Skin epidermis (tissue), 12 donors: ENCODE measurements around the gene GMIP.
"Not testable (repeated sequence)": the region's sequence is repeated elsewhere in the genome, so short reads cannot be mapped to it uniquely, and the experiment has no call there.

Experiments used
- H3K27ac ChIP-seq, 21 experiments: fragments of 200-600 bp; sonication (generic) in 11 of 21; one replicate each; pipeline ENCODE4 v1.5.0; 2020; ENCODE audit warnings: mild to moderate bottlenecking in 3 of 21, inconsistent platforms in 2 of 21, moderate library complexity in 2 of 21
- H3K4me3 ChIP-seq, 7 experiments: fragments of 200-600 bp; sonication (generic) in 2 of 7; one replicate each; pipeline ENCODE4 v1.5.0; 2020; ENCODE audit warnings: inconsistent platforms in 2 of 7, mild to moderate bottlenecking in 2 of 7, moderate library complexity in 1 of 7

Gene GMIP, protein sequence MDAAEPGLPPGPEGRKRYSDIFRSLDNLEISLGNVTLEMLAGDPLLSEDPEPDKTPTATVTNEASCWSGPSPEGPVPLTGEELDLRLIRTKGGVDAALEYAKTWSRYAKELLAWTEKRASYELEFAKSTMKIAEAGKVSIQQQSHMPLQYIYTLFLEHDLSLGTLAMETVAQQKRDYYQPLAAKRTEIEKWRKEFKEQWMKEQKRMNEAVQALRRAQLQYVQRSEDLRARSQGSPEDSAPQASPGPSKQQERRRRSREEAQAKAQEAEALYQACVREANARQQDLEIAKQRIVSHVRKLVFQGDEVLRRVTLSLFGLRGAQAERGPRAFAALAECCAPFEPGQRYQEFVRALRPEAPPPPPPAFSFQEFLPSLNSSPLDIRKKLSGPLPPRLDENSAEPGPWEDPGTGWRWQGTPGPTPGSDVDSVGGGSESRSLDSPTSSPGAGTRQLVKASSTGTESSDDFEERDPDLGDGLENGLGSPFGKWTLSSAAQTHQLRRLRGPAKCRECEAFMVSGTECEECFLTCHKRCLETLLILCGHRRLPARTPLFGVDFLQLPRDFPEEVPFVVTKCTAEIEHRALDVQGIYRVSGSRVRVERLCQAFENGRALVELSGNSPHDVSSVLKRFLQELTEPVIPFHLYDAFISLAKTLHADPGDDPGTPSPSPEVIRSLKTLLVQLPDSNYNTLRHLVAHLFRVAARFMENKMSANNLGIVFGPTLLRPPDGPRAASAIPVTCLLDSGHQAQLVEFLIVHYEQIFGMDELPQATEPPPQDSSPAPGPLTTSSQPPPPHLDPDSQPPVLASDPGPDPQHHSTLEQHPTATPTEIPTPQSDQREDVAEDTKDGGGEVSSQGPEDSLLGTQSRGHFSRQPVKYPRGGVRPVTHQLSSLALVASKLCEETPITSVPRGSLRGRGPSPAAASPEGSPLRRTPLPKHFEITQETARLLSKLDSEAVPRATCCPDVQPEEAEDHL

DNA sequence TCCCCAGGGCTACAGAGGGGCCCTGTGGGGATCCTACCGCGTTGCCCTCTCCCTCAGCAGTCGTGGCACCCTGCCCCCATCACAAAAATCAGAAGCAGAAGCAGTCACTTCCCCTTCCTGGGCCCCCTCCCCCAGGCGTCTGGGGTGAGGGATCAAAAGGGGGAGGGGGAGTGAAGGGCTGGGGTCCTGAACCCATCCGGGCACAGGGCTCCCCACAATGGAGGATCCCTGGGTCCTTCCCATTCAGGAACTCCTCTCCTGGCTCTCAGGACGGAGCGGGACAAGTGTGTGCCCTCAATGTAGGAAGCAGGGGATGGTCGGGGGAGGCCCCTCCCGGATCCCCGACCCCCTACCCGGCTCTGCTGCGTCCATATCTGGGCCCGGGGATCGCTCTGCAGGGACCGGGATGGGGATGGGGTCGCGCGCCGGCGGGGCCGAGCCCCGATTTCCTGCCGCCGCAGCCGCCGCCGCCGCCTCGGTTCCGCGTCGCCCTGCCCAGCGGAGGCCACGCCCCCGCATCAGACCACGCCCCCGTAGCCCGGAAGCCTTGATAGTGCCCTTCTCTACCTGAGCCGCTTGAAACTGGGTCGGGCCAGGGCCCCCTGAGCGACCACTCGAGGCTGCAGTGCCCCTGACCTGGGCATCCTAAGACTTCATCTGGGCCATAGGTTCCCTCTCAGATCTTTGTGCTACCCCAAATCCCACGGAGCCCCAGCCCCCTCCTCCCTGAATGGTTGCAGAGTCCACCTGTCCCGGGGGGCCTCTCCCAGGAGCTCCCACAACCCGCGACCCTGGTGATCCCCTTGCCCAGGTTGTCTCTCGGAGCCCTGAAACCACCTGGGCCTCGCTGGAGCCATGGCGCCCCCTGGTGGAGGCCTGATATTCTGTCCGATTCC, at the start of gene GMIP:
GMIP (minus strand) TSS at position 500 of the 896 bp plus-strand sequence; CDS start at position 372, 128 bp downstream.
- H3K4me3 ChIP-seq: peak within 1 kb of the TSS; percentile 72 to 97 (median 85)
- peak within 1 kb of the TSS; percentile 59 to 97 (median 88) for H3K27ac ChIP-seq

DNA sequence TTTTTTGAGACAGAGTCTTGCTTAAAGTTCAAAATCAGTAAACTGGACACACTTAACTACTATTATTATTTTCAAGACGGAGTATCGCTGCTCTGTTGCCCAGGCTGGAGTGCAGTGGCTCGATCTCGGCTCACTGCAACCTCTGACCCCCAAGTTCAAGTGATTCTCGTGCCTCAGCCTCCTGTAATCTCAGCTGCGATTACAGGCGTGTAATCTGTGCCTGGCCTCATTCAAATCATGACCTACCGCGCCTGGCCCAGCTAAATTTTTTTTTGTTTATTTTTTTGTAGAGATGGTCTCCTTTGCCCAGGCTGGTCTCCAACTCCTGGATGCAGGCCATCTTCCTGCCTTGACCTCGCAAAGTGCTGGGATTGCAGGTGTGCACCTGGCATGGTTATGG, 48.2 kb upstream of the GMIP start:
- no peak overlapping the region for H3K27ac ChIP-seq
- H3K4me3 ChIP-seq: no peak overlapping the region

DNA sequence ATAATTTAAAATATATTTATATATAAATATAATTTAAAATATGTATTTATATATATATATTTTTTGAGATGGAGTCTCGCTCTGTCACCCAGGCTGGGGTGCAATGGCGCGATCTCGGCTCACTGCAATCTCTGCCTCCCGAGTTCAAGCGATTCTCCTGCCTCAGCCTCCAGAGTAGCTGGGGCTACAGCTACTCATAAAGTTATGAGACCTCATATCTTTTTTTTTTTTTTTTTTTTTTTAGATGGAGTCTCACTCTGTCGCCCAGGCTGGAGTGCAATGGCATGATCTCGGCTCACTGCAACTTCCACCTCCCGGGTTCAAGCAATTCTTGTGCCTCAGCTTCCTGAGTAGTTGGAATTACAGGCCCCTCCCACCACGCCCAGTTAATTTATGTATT, 45.6 kb upstream of the GMIP start:
- H3K27ac ChIP-seq, H3K4me3 ChIP-seq: not testable (repeated sequence)

DNA sequence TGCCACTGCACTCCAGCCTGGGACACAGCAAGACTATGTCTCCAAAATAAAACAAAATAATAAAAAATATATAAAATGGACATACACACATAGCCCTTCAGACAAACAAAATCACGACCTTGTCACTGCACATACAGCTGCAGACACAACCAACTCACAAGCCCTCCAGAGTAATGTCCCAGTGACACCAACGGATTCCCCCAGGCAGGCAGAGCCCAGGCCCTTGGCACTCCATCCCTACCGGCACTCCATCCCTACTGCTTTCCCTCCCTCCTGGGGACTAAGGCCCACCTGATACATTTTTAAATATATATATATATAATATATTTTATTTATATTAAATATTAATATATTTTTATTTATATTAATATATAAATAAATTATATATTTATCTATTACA, 43.6 kb upstream of the GMIP start:
- no peak overlapping the region for H3K27ac ChIP-seq
- H3K4me3 ChIP-seq: no peak overlapping the region

DNA sequence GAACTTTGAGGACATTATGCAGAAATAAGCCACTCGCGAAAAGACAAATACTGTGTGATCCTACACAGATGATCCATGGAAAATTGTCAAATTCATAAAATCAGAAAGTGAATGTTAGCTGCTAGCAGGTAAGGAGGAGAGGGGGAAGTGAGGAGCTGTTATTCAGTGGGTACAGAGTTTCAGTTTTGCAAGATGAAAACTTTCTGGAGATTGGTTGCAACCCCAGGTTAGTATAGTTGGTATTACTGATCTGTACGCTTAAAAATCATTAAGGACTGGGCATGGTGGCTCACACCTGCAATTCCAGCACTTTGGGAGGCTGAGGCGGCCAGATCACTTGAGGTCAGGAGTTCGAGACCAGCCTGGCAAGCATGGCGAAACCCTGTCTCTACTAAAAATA, 43.1 kb upstream of the GMIP start:
- H3K27ac ChIP-seq: no peak overlapping the region
- no peak overlapping the region for H3K4me3 ChIP-seq

DNA sequence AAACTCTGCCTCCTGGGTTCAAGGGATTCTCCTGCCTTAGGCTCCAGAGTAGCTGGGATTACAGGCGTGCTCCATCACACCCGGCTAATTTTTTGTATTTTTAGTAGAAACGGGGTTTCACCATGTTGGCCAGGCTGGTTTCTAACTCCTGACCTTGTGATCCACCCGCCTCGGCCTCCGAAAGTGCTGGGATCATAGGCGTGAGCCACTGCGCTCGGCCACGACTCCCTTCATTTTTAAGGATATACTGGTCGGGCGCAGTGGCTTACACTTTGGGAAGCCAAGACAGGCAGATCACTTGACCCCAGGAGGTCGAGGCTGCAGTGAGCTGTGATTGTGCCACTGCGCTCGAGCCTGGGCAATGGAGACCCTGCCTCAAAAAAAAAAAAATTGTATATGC, 42.7 kb upstream of the GMIP start:
- not testable (repeated sequence) for H3K27ac ChIP-seq, H3K4me3 ChIP-seq

DNA sequence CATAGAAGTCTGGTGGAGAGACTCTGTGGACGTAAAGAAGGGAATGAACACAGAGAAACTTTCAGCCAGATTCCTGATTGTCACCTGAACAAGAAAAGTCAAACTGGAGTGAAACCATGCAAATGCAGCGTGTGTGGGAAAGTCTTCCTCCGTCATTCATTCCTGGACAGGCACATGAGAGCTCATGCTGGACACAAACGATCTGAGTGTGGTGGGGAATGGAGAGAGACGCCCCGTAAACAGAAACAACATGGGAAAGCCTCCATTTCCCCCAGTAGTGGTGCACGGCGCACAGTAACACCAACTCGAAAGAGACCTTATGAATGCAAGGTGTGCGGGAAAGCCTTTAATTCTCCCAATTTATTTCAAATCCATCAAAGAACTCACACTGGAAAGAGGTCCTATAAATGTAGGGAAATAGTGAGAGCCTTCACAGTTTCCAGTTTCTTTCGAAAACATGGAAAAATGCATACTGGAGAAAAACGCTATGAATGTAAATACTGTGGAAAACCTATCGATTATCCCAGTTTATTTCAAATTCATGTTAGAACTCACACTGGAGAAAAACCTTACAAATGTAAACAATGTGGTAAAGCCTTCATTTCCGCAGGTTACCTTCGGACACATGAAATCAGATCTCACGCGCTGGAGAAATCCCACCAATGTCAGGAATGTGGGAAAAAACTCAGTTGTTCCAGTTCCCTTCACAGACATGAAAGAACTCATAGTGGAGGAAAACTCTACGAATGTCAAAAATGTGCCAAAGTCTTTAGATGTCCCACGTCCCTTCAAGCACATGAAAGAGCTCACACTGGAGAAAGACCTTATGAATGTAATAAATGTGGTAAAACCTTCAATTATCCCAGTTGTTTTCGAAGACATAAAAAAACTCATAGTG, 36.0 kb upstream of the GMIP start:
- H3K4me3 ChIP-seq: no peak overlapping the region
- H3K27ac ChIP-seq: no peak overlapping the region

DNA sequence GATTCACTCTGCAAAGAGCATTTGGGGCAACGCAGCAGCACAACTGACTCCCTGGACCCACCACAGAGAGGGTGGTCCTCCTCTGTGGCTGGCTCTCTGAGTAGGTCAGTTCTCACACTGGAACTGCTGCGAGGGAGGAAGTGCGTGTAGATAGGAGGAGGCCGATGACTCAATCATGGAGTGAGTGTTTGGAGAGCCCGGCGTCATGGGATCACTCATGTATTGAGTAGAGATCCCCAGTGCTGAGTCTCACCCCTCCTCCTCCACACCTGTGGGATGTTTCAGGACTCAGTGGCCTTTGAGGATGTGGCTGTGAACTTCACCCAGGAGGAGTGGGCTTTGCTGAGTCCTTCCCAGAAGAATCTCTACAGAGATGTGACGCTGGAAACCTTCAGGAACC, 34.1 kb upstream of the GMIP start:
- H3K4me3 ChIP-seq: no peak overlapping the region

DNA sequence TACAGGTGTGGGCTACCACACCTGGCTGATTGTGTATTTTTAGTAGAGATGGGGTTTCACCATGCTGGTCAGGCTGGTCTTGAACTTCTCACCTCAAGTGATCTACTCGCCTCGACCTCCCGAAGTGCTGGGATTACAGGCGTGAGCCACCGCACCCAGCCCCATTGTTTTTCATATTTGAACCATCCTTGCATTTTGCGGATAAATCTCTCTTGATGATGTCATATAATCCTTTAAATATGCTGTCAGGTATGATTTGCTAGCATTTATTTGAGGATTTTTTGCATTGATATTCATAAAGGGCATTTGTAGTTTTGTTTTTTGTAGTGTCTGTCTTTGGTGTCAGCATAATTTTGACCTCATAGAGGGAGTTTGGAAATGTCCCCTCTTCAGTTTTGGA, 30.9 kb upstream of the GMIP start:
- no peak overlapping the region for H3K4me3 ChIP-seq
- H3K27ac ChIP-seq: no peak overlapping the region

More for the DNA sequence above, 34.1 kb upstream of the GMIP start:
- no peak overlapping the region for H3K27ac ChIP-seq

DNA sequence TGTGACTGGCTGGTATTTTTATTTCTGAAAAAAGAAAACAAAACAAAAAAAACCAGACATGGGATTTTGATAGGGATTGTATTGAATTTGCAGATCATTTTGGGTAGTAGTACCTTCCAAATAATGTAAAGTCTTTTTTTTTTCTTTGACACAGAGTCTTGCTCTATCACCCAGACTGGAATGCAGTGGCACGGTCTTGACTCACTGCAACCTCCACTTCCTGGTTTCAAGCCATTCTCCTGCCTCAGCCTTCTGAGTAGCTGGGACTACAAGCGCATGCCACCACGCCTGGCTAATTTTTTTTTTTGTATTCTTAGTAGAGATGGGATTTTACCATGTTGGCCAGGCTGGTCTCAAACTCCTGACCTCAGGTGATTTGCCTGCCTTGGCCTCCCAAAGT, 29.4 kb upstream of the GMIP start:
- H3K27ac ChIP-seq: no peak overlapping the region
- no peak overlapping the region for H3K4me3 ChIP-seq

DNA sequence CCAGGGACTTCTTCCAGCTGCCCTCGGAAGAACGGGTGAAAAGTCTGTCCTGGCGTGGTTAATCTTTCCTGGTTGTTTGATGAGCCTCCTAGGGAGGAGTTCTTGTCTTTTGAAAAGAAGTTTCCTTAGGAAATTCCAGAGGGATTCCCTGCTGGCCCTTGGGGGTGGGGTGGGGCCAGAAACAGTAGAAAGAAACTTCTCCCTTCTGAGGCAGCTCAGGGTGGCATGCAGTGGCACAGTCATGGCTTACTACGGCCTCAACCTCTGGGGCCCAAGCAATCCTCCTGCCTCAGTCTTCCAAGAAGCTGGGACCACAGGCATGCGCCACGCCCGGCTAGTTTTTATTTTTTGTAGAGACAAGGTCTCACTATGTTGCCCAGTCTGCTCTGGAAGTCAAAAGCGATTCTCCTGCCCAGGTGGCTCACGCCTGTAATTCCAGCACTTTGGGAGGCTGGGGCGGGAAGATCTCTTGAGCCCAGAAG, 26.7 kb upstream of the GMIP start:
- Histone ChIP-seq H3K4me3 (peak overlapping the region; percentile 84 to 99 (median 90)), H3K27ac (peak overlapping the region in 10 of 21 experiments; percentile 89 to 99 (median 96))

DNA sequence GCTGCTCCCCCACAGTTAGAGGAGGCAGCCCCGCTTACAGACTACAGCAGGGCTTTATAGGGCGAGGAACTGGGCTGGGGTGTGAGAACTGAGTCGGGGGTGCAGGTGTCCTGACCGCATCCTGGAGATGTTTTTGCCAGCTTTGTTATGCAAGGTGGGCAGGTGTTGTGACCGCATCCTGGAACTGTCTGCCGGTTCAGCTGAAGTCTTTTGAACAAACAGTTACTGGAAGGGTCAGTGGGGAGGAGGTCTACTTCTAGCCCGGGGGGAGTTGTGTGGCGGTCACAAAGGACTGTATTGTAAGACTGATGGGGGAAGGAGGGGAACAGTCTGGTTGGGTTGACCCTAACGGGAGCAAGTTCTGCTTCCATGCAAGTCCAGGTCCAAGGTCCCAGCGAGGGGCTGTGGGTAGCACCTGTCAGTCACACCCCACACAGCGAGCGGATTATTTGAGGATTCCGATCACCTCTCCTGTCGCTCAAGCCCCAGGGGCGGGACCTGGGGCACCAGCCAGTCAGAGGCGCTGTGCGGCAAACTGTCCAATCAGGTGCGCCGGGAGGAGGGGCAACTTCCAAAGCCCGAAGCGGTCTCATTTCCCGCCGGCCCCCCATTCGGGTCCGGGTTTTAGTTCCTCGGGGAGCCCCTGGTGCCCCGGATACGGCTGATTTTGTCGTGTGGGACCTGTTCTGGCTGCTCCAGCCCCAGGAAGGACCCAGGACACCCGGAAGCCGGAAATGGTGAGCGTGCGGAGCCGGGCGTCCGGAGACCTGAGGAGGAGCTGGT, 25.0 kb upstream of the GMIP start, which contains the start of gene ZNF101:
ZNF101 (plus strand) TSS at position 610 of the 783 bp plus-strand sequence; CDS start at position 735, 125 bp downstream.
- peak within 1 kb of the TSS; percentile 81 to 99 (median 93) for H3K27ac ChIP-seq

DNA sequence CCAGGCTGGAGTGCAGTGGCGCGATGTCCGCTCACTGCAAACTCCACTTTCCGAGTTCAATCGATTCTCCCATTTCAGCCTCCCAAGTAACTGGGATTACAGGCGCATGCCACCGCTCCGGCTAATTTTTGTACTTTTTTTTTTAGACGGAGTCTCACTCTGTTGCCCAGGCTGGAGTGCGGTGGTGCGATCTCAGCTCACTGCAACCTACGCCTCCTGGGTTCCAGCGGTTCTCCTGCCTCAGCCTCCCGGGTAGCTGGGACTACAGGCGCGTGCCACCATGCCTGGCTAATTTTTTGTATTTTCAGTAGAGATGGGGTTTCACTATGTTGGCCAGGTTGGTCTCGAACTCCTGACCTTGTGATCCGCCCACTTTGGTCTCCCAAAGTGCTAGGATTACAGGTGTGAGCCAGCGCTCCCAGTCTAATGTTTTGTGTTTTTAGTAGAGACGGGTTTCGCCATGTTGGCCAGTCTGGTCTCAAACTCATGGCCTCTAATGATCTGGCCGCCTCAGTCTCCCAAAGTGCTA, 22.0 kb upstream of the GMIP start:
- peak overlapping the region in 1 of 21 experiments; percentile 37 for H3K27ac ChIP-seq
- H3K4me3 ChIP-seq: not testable (repeated sequence)

More for the DNA sequence above, 25.0 kb upstream of the GMIP start, which contains the start of gene ZNF101:
- H3K4me3 ChIP-seq: peak within 1 kb of the TSS; percentile 84 to 99 (median 90)

DNA sequence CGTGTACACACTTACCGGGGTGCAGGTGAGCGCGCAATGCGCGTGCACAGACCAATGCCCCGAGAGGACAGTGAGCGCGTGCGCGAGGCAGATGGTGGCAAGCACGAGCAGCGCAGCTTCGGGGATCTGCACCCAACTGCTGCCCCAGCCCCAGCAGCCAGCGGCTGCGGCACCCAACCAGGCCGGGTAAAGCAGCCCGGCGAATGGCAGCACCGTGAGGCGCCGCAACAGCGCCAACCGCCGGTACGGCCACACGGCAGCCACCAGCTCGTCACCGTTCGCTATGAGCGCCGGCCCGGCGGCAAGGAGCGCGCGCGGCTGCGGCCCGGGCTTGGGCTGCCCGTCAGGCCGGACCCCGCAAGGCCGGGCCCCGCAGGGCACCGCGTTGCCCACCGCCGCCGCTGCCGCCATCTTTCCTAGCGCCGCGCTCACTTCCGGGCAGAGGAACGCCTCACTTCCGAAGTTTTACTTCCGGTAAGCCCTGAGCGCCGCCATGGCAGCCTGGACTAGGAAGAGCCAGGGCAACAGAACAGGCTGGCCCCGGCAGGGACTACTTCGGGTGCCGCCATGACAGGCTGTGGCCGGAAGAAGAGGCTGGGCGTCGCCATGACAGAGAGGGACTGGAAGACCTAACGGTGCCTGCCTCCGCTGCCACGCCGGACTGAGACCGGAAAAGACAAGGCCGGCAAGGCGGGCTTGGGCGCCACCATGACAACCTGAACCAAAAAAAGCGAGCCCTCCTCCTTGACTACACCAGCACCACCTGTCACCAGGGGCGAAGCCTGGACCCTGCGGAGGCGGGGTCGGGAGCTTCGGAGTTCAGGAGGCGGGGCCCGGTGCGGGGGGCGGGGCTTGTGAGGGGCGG, 20.0 kb upstream of the GMIP start, which contains the start of gene ATP13A1:
ATP13A1 (minus strand) TSS at position 421 of the 865 bp plus-strand sequence; CDS start at position 411, 10 bp downstream.
- H3K27ac ChIP-seq: peak within 1 kb of the TSS; percentile 69 to 97 (median 91)
- peak within 1 kb of the TSS; percentile 78 to 99 (median 88) for H3K4me3 ChIP-seq

DNA sequence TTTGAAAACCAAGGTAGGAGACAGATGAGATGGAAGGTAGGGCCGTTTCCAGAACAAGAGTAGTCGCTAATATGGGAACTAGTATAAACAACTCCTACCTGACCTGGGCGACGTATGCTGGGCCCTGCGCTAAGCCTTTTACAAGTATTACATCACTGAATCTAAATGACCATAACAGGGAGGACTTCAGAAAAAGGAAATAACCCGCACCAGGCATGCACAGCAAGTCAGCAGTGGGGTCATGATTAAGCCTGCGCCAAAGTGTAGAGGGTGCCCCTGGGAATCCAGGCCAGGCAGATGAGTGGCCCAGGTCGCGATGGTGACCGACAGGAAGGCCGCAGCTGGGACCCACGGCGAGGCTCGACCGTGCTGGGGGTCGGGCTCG, 19.4 kb upstream of the GMIP start:
- Histone ChIP-seq H3K4me3 (peak overlapping the region; percentile 78 to 99 (median 88)), H3K27ac (peak overlapping the region; percentile 69 to 97 (median 91))

DNA sequence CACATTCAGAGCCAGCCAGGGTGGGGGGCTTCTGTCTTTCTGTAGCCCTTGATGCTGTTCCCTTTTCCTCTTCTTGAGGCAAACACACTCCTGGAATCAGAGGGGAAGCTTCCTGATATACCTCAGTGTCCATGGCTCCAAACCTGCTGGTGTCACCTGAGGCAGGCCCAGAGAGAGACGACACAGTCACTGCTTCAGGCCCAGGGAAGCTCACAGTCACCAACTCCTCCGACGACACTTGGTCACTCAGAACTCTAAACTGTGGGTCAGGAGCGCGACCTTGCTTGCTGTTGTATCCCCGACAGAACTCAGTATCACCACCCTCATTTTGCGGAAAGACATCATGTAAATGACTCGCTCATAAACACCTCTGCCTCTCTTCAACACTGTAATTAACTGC, 18.9 kb upstream of the GMIP start:
- H3K27ac ChIP-seq: peak overlapping the region in 13 of 21 experiments; percentile 3 to 96 (median 93)

More for the DNA sequence above, 18.9 kb upstream of the GMIP start:
- H3K4me3 ChIP-seq: peak overlapping the region in 6 of 7 experiments; percentile 78 to 99 (median 91)
